Keratinocyte (primary cell): ENCODE data around the gene AGFG2. TPM values are rescaled to one million over a fixed set of nuclear protein-coding genes. Genes with fewer than 3 reads are reported as not detected.
A peak's percentile ranks its signal among the peaks of the same experiment; 100 is the strongest.

Source experiments
- DNase-seq: peaks from one replicate; pipeline ENCODE4 v3.0.0-alpha.2; 2011; ENCODE audit warnings: low read depth, missing footprints, low spot score
- FAIRE-seq: peaks from 2 replicates; lab custom pipeline; 2011; peaks lifted over from hg19 to GRCh38; lab: Jason Lieb, UNC
- H2AFZ ChIP-seq: 2 replicates; pipeline ENCODE4 v1.6.0; 2012; ENCODE audit warnings: low read length, control low read depth, inconsistent platforms; ENCODE audit not compliant: control insufficient read depth
- H3K27ac ChIP-seq: 2 replicates; pipeline ENCODE4 v1.5.1; 2011; ENCODE audit warnings: low read length; ENCODE audit not compliant: control insufficient read depth, insufficient read depth
- H3K27me3 ChIP-seq: 3 replicates; pipeline ENCODE4 v1.6.0; 2011; ENCODE audit warnings: low read length; ENCODE audit not compliant: control insufficient read depth, insufficient read depth; ENCODE audit errors: extremely low read depth
- H3K36me3 ChIP-seq, 2 experiments: 2 replicates in 1 of 2; 3 replicates in 1 of 2; pipeline ENCODE4 v1.5.1; 2011; ENCODE audit warnings: low read length in 2 of 2, mild to moderate bottlenecking in 1 of 2; ENCODE audit not compliant: control insufficient read depth in 2 of 2, insufficient read depth in 2 of 2; ENCODE audit errors: extremely low read depth in 1 of 2
- H3K4me1 ChIP-seq: 3 replicates; pipeline ENCODE4 v1.5.1; 2011; ENCODE audit warnings: low read length; ENCODE audit not compliant: control insufficient read depth, insufficient read depth; ENCODE audit errors: extremely low read depth
- H3K4me2 ChIP-seq: 3 replicates; pipeline ENCODE4 v1.6.0; 2011; ENCODE audit warnings: low read depth, low read length; ENCODE audit not compliant: control insufficient read depth, insufficient read depth; ENCODE audit errors: extremely low read depth
- H3K4me3 ChIP-seq, 3 experiments: fragments of 200-600 bp in 1 of 3; sonication (generic) in 1 of 3; 2 replicates in 2 of 3; 3 replicates in 1 of 3; pipeline ENCODE4 v1.5.1; 2011 to 2016; ENCODE audit warnings: low read length in 3 of 3, mild to moderate bottlenecking in 3 of 3, control low read depth in 2 of 3, inconsistent platforms in 1 of 3, low read depth in 1 of 3, mixed read lengths in 1 of 3, mixed run types in 1 of 3, moderate library complexity in 1 of 3; ENCODE audit not compliant: control insufficient read depth in 2 of 3, insufficient read depth in 2 of 3; ENCODE audit errors: extremely low read depth in 1 of 3
- H3K79me2 ChIP-seq: 2 replicates; pipeline ENCODE4 v1.6.0; 2012; ENCODE audit warnings: low read length; ENCODE audit not compliant: control insufficient read depth, insufficient read depth
- H3K9ac ChIP-seq: 3 replicates; pipeline ENCODE4 v1.6.0; 2011; ENCODE audit warnings: low read length; ENCODE audit not compliant: control insufficient read depth, insufficient read depth; ENCODE audit errors: extremely low read depth
- H3K9me1 ChIP-seq: 3 replicates; pipeline ENCODE4 v1.6.0; 2011; ENCODE audit warnings: low read length; ENCODE audit not compliant: control insufficient read depth, insufficient read depth; ENCODE audit errors: extremely low read depth
- H3K9me3 ChIP-seq: 2 replicates; pipeline ENCODE4 v1.5.1; 2012; ENCODE audit warnings: low read depth, low read length; ENCODE audit not compliant: control insufficient read depth
- H4K20me1 ChIP-seq: 3 replicates; pipeline ENCODE4 v1.6.0; 2011; ENCODE audit warnings: low read length; ENCODE audit not compliant: control insufficient read depth, insufficient read depth; ENCODE audit errors: extremely low read depth
- CTCF ChIP-seq, 3 experiments: IDR thresholded peaks in 1 of 3; conservative IDR thresholded peaks in 1 of 3; optimal IDR thresholded peaks in 1 of 3; 2 replicates in 2 of 3; 3 replicates in 1 of 3; pipeline versions ENCODE3 to v1.5.1; 2011; ENCODE audit warnings: low read length in 3 of 3, mild to moderate bottlenecking in 3 of 3, moderate library complexity in 2 of 3, control low read depth in 1 of 3, inconsistent platforms in 1 of 3; ENCODE audit not compliant: insufficient read depth in 2 of 3; ENCODE audit errors: extremely low read depth in 1 of 3
- EZH2 ChIP-seq: IDR thresholded peaks from one replicate; pipeline ENCODE4 v1.6.1; 2012; ENCODE audit warnings: inconsistent platforms, mild to moderate bottlenecking, low read length, moderate library complexity
- dilution Hi-C: fragments of 300-500 bp; cut with MboI; formaldehyde crosslinking; loops from one replicate; pipeline ENCODE4 v1.7.0; 2020; ENCODE audit warnings: low sequenced_read_pairs; ENCODE audit not compliant: extremely low pct_ligation_motif_present
- polyA plus RNA-seq, 5 experiments: library from polyadenylated mRNA; depleted of rRNA in 3 of 5; stranded (reverse) in 3 of 5; stranded (forward) in 1 of 5; unstranded in 1 of 5; fragments of >200 nt; gene quantifications; 1 replicate in 1 of 5; 2 replicates in 3 of 5; 3 replicates in 1 of 5; pipeline versions ENCODE4 v1.2.1 to v1.2.3, GENCODE V29; 2011 to 2012; ENCODE audit warnings: missing spikeins in 2 of 5, low read depth in 1 of 5, low replicate concordance in 1 of 5

AGFG2 gene
- polyA plus RNA-seq, 1 donor (not counting 4 experiments of a cell fraction or from before 2014, with no cell fraction given): 3.4 TPM

GRCh38 chr7:100509231-100509630 is 29.8 kb upstream of the AGFG2 start:
- Histone ChIP-seq H3K9me3 (no peaks in the 10 kb centered on the region), H3K4me2 (peak overlapping the region; percentile 30), H3K27ac (peak overlapping the region; percentile 71), H3K36me3 (no peaks in the 10 kb centered on the region), H2AFZ (peak overlapping the region; percentile 71), H4K20me1 (no peaks in the 10 kb centered on the region), H3K4me1 (peaks cover 7% of the 10 kb centered on the region), H3K9ac (peak overlapping the region; percentile 55), H3K9me1 (no peaks in the 10 kb centered on the region), H3K79me2 (no peaks in the 10 kb centered on the region), H3K27me3 (no peaks in the 10 kb centered on the region), H3K4me3 (no peak overlapping the region)
- peak; percentile 96 for FAIRE-seq
- TF ChIP-seq EZH2: no peak
- TF ChIP-seq CTCF (optimal IDR thresholded peaks at IDR 0.05 in 1 of 3, IDR thresholded peaks at IDR 0.05 in 1 of 3, conservative IDR thresholded peaks at IDR 0.05 in 1 of 3; ENCODE audit: extremely low read depth in 1 of 3, insufficient read depth in 2 of 3, low read length in 3 of 3): no peak
- DNase-seq: peak; percentile 81
- dilution Hi-C loops: no loop called here

GRCh38 chr7:100510437-100511239 is 28.4 kb upstream of the AGFG2 start:
- TF ChIP-seq CTCF (optimal IDR thresholded peaks at IDR 0.05 in 1 of 3, IDR thresholded peaks at IDR 0.05 in 1 of 3, conservative IDR thresholded peaks at IDR 0.05 in 1 of 3; ENCODE audit: extremely low read depth in 1 of 3, insufficient read depth in 2 of 3, low read length in 3 of 3) (no peak), EZH2 (no peak)
- Histone ChIP-seq H3K4me1 (peaks cover 15% of the 10 kb centered on the region), H3K9me1 (no peaks in the 10 kb centered on the region), H3K9me3 (no peaks in the 10 kb centered on the region), H3K9ac (no peak overlapping the region), H3K27me3 (no peaks in the 10 kb centered on the region), H3K4me3 (no peak overlapping the region), H3K27ac (no peak overlapping the region), H3K4me2 (no peak overlapping the region), H2AFZ (no peak overlapping the region), H3K79me2 (no peaks in the 10 kb centered on the region), H4K20me1 (no peaks in the 10 kb centered on the region), H3K36me3 (no peaks in the 10 kb centered on the region)
- no peak for DNase-seq
- FAIRE-seq: no peak
- dilution Hi-C loops: no loop called here
